K562 (cell line): Measurements from ENCODE around the gene CNR2. TPM values are rescaled to one million over a fixed set of nuclear protein-coding genes. Genes with fewer than 3 reads are reported as not detected.
A peak's percentile ranks its signal among the peaks of the same experiment; 100 is the strongest.

Experiments
- ATAC-seq: fragments of 200-7000 bp; cut with Tn5 transposase; 3 replicates; pipeline ENCODE4 v1.9.1; 2020; ENCODE audit warnings: moderate library complexity
- BruUV-seq: library from RNA; stranded (reverse); fragments of 400-500 nt; replicated peaks from 2 replicates; lab custom pipeline; 2021; lab: Mats Ljungman, UMichigan
- CTCF ChIA-PET: fragments of 300-600 bp; formaldehyde crosslinking; extraction: SDS; loops from one replicate; lab custom pipeline; 2021; ENCODE audit warnings: low intra/inter-chr PET ratio; lab: Yijun Ruan, JAX
- POLR2A ChIA-PET: fragments of 300-600, 350-650 bp; sonication (Branson Sonifier 250); formaldehyde crosslinking; extraction: SDS; loops from one replicate; lab custom pipeline; 2021; ENCODE audit warnings: antibody characterized with exemption, inconsistent platforms; lab: Yijun Ruan, JAX
- DNase-seq, 4 experiments: peaks; one replicate each; pipeline versions ENCODE4 v3.0.0 to v3.0.0-alpha.2; 2011 to 2018; ENCODE audit warnings: low spot score in 3 of 4, mixed read lengths in 3 of 4; ENCODE audit errors: extremely low read depth in 1 of 4
- FAIRE-seq: peaks from 2 replicates; lab custom pipeline; 2011; peaks lifted over from hg19 to GRCh38; lab: Jason Lieb, UNC
- H2AFZ ChIP-seq: 2 replicates; pipeline ENCODE4 v1.6.0; 2011; ENCODE audit warnings: low read depth, low read length, control low read depth, inconsistent platforms
- H3K27ac ChIP-seq: fragments of 200-600 bp; 3 replicates; pipeline ENCODE4 v1.8.0; 2011; ENCODE audit warnings: low read depth, mild to moderate bottlenecking, control low read depth, inconsistent platforms, low read length, moderate library complexity, mixed read lengths; ENCODE audit errors: extremely low read depth
- H3K27me3 ChIP-seq, 2 experiments: fragments of 300-600 bp in 1 of 2; 2 replicates in 1 of 2; 3 replicates in 1 of 2; pipeline versions ENCODE4 v1.6.0 to v1.8.0; 2011; ENCODE audit warnings: inconsistent platforms in 2 of 2, low read length in 2 of 2, mild to moderate bottlenecking in 1 of 2, mixed read lengths in 1 of 2, moderate library complexity in 1 of 2; ENCODE audit not compliant: control insufficient read depth in 2 of 2, insufficient read depth in 2 of 2
- H3K36me3 ChIP-seq: fragments of 300-600 bp; 3 replicates; pipeline ENCODE4 v1.8.0; 2011; ENCODE audit warnings: mild to moderate bottlenecking, low read length, inconsistent platforms; ENCODE audit not compliant: control insufficient read depth, insufficient read depth
- H3K4me1 ChIP-seq, 2 experiments: fragments of 200-600 bp in 1 of 2; replicated peaks in 1 of 2; 2 replicates in 1 of 2; 3 replicates in 1 of 2; pipeline versions ENCODE4 v1.5.1 to v1.8.0; 2011; ENCODE audit warnings: inconsistent platforms in 2 of 2, low read length in 2 of 2, mild to moderate bottlenecking in 1 of 2, mixed read lengths in 1 of 2, moderate library complexity in 1 of 2; ENCODE audit not compliant: control insufficient read depth in 2 of 2, insufficient read depth in 2 of 2
- H3K4me2 ChIP-seq: 2 replicates; pipeline ENCODE4 v1.6.1; 2011; ENCODE audit warnings: low read length, control low read depth, inconsistent platforms, mixed read lengths; ENCODE audit not compliant: insufficient read depth
- H3K4me3 ChIP-seq: fragments of 200-600 bp; sonication (generic), shearing (Covaris generic); 2 replicates; pipeline ENCODE4 v1.5.1; 2016; ENCODE audit warnings: control low read depth, inconsistent platforms
- H3K79me2 ChIP-seq: fragments of 200-600 bp; 3 replicates; pipeline ENCODE4 v1.8.0; 2011; ENCODE audit warnings: low read length, inconsistent platforms; ENCODE audit not compliant: control insufficient read depth, insufficient read depth
- H3K9ac ChIP-seq, 2 experiments: 2 replicates each; pipeline versions ENCODE4 v1.6.0 to v1.6.1; 2011; ENCODE audit warnings: low read depth in 2 of 2, low read length in 2 of 2, control low read depth in 1 of 2, inconsistent platforms in 1 of 2, mild to moderate bottlenecking in 1 of 2, mixed read lengths in 1 of 2; ENCODE audit not compliant: insufficient read depth in 1 of 2
- H3K9me1 ChIP-seq: one replicate; pipeline ENCODE4 v1.6.0; 2011; ENCODE audit warnings: inconsistent platforms, mild to moderate bottlenecking, low read length, moderate library complexity; ENCODE audit not compliant: control insufficient read depth, insufficient read depth
- H3K9me3 ChIP-seq: replicated peaks from 2 replicates; pipeline ENCODE4 v1.5.1; 2011; ENCODE audit warnings: low read depth, low read length, inconsistent platforms; ENCODE audit not compliant: control insufficient read depth, insufficient read depth
- H4K20me1 ChIP-seq: replicated peaks from 2 replicates; pipeline ENCODE4 v1.6.1; 2011; ENCODE audit warnings: low read length, inconsistent platforms, mixed read lengths; ENCODE audit not compliant: control insufficient read depth, insufficient read depth
- MIER1 ChIP-seq: fragments of 450-650 bp; IDR thresholded peaks from 2 replicates; pipeline ENCODE4 v1.6.1; 2016; ENCODE audit warnings: antibody characterized with exemption, mild to moderate bottlenecking, low read depth
- MTA1 ChIP-seq: fragments of 450-650 bp; IDR thresholded peaks from 2 replicates; pipeline ENCODE4 v1.6.1; 2017; ENCODE audit warnings: borderline replicate concordance
- NFRKB ChIP-seq: fragments of 450-650 bp; IDR thresholded peaks from 2 replicates; pipeline ENCODE4 v1.6.1; 2016; ENCODE audit warnings: low read depth
- SMAD3 ChIP-seq: fragments of 450-650 bp; formaldehyde crosslinking; conservative IDR thresholded peaks from 2 replicates; pipeline ENCODE4 v1.4.0; 2020; ENCODE audit warnings: mild to moderate bottlenecking
- SPI1 ChIP-seq: IDR thresholded peaks from 2 replicates; pipeline ENCODE4 v1.6.1; 2011; ENCODE audit warnings: low read depth, low read length, control low read depth, borderline replicate concordance
- TCF7L2 ChIP-seq: fragments of 150-350 bp; IDR thresholded peaks from 2 replicates; pipeline ENCODE4 v1.6.1; 2016; ENCODE audit warnings: low read depth, mild to moderate bottlenecking, low read length, moderate library complexity
- ZBTB49 ChIP-seq: sonication (generic); formaldehyde crosslinking; IDR thresholded peaks from 2 replicates; pipeline ENCODE4 v1.8.0; 2022; ENCODE audit warnings: missing genetic modification reagents, mild to moderate bottlenecking, borderline replicate concordance
- ZKSCAN3 ChIP-seq: fragments of 250-450 bp; sonication (Bioruptor Pico); IDR thresholded peaks from 2 replicates; pipeline ENCODE4 v1.4.0; 2020
- ZNF511 ChIP-seq: sonication (generic); formaldehyde crosslinking; IDR thresholded peaks from 2 replicates; pipeline ENCODE4 v1.8.0; 2022; ENCODE audit warnings: mild to moderate bottlenecking, missing genetic modification reagents
- ZNF584 ChIP-seq: fragments of 200-800 bp; sonication (Bioruptor generic); IDR thresholded peaks from 2 replicates; pipeline ENCODE4 v1.6.1; 2016; ENCODE audit warnings: low read depth, mild to moderate bottlenecking, missing genetic modification characterization, missing compliant biosample characterization
- WGBS: fragments of 100-300 bp; shearing (Covaris generic); methylation state at CpG from one replicate; pipeline ENCODE4 v1.1.6; 2016; ENCODE audit warnings: low coverage, mixed read lengths; ENCODE audit not compliant: insufficient coverage; ENCODE audit errors: missing lambda C conversion rate; 5-methylcytosine and 5-hydroxymethylcytosine counted together
- in situ Hi-C: fragments of 300-500 bp; cut with MboI; formaldehyde crosslinking; loops from 4 replicates; pipeline ENCODE4 v1.15.0; 2018; ENCODE audit warnings: inconsistent platforms, mixed read lengths
- intact Hi-C: fragments of 100-400 bp; cut with micrococcal nuclease; formaldehyde crosslinking; loops from 2 replicates; pipeline ENCODE4 v1.14.2; 2022
- polyA plus RNA-seq, 8 experiments: library from polyadenylated mRNA; depleted of rRNA in 4 of 8; stranded (reverse) in 5 of 8; unstranded in 3 of 8; fragments of >200 nt; fragmentation: Nextera tagmentation in 2 of 8; fragmentation: Illumina TruSeq in 1 of 8; extraction: Ambion mirVana in 2 of 8; extraction: Trizol in 1 of 8; gene quantifications; 2 replicates each; pipeline versions ENCODE4 v1.2.1 to v1.2.3, GENCODE V29; 2011 to 2014; ENCODE audit warnings: inconsistent platforms in 1 of 8, missing spikeins in 1 of 8
- total RNA-seq, 7 experiments: library from RNA; depleted of rRNA in 6 of 7; stranded (reverse); fragments of >200 nt in 6 of 7; fragmentation: Illumina TruSeq in 2 of 7; extraction: Trizol in 2 of 7; gene quantifications; 2 replicates each; pipeline versions ENCODE4 v1.2.1 to v1.2.3, GENCODE V29; 2011 to 2021; ENCODE audit warnings: low replicate concordance in 1 of 7
- TF ChIP-seq, protein P1 (sequence below), 2 experiments: fragments of 450-650 bp; IDR thresholded peaks; 2 replicates each; pipeline ENCODE4 v1.6.1; 2016
- TF ChIP-seq, protein P2 (sequence below): fragments of 250-450 bp; sonication (Bioruptor Pico); IDR thresholded peaks from 2 replicates; pipeline ENCODE4 v1.8.0; 2021; ENCODE audit warnings: moderate library complexity, mild to moderate bottlenecking, inconsistent platforms
- TF ChIP-seq, protein P3 (sequence below): fragments of 450-650 bp; IDR thresholded peaks from 2 replicates; pipeline ENCODE4 v1.6.1; 2016; ENCODE audit warnings: borderline replicate concordance

CNR2 gene
- total and polyA plus RNA-seq, 9 of the 15 experiments (the other 6 are each of a cell fraction or from before 2014, with no cell fraction given), result not detected

- TF ChIP-seq ZBTB49 (CRISPR knock-in tag) (no peak), ZNF511 (no peak)
Measured at GRCh38 chr1:23867542-23867894, 45.6 kb downstream of the CNR2 start (continued).

- Histone ChIP-seq H3K4me1 (peaks cover 14 to 17% of the 10 kb centered on the region in 2 experiments), H3K36me3 (peaks cover 30% of the 10 kb centered on the region; the same call in 2 of the 3 replicates), H3K79me2 (no peaks in the 10 kb centered on the region; the same call in 2 of the 3 replicates), H3K27ac (no peak overlapping the region), H3K9ac (no peak overlapping the region), H3K9me1 (no peaks in the 10 kb centered on the region), H3K27me3 (no peaks in the 10 kb centered on the region), H3K4me3 (no peak overlapping the region), H3K4me2 (no peak overlapping the region), H4K20me1 (no peaks in the 10 kb centered on the region), H3K9me3 (no peaks in the 10 kb centered on the region), H2AFZ (no peak overlapping the region)
- CTCF ChIA-PET, result no interaction called here
- FAIRE-seq (no peak), DNase-seq (no peak), ATAC-seq (no peak)
- no TSS peak for BruUV-seq
- intact Hi-C loops, result loop anchor here (5.0 kb wide), 1 partner anchor 52 kb away; no protein-coding TSS in a partner anchor
- POLR2A ChIA-PET, result interaction anchor here (0.9 to 1.4 kb wide), 3 partner anchors 86 to 120 kb away, joined by 3 to 7 read pairs (median 4); partner anchors contain the start of gene PNRC2
- in situ Hi-C loops, result no loop called here
- WGBS, result 84% methylated on average over 4 of the region's 4 CpGs
- TF ChIP-seq SMAD3 (CRISPR knock-in tag), result no peak
- TF ChIP-seq, protein P1, sequence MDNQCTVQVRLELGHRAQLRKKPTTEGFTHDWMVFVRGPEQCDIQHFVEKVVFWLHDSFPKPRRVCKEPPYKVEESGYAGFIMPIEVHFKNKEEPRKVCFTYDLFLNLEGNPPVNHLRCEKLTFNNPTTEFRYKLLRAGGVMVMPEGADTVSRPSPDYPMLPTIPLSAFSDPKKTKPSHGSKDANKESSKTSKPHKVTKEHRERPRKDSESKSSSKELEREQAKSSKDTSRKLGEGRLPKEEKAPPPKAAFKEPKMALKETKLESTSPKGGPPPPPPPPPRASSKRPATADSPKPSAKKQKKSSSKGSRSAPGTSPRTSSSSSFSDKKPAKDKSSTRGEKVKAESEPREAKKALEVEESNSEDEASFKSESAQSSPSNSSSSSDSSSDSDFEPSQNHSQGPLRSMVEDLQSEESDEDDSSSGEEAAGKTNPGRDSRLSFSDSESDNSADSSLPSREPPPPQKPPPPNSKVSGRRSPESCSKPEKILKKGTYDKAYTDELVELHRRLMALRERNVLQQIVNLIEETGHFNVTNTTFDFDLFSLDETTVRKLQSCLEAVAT (IDR thresholded peaks at IDR 0.05), result no peak
- TF ChIP-seq SPI1, result peak; percentile 87
- TF ChIP-seq TCF7L2, result no peak
- no peak for TF ChIP-seq MIER1
- no peak for TF ChIP-seq NFRKB
- no peak for TF ChIP-seq ZKSCAN3 (CRISPR knock-in tag)
- TF ChIP-seq MTA1, result no peak
- TF ChIP-seq, protein P2, sequence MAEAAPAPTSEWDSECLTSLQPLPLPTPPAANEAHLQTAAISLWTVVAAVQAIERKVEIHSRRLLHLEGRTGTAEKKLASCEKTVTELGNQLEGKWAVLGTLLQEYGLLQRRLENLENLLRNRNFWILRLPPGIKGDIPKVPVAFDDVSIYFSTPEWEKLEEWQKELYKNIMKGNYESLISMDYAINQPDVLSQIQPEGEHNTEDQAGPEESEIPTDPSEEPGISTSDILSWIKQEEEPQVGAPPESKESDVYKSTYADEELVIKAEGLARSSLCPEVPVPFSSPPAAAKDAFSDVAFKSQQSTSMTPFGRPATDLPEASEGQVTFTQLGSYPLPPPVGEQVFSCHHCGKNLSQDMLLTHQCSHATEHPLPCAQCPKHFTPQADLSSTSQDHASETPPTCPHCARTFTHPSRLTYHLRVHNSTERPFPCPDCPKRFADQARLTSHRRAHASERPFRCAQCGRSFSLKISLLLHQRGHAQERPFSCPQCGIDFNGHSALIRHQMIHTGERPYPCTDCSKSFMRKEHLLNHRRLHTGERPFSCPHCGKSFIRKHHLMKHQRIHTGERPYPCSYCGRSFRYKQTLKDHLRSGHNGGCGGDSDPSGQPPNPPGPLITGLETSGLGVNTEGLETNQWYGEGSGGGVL (CRISPR knock-in tag), result no peak
- no peak for TF ChIP-seq ZNF584
- TF ChIP-seq, protein P3, sequence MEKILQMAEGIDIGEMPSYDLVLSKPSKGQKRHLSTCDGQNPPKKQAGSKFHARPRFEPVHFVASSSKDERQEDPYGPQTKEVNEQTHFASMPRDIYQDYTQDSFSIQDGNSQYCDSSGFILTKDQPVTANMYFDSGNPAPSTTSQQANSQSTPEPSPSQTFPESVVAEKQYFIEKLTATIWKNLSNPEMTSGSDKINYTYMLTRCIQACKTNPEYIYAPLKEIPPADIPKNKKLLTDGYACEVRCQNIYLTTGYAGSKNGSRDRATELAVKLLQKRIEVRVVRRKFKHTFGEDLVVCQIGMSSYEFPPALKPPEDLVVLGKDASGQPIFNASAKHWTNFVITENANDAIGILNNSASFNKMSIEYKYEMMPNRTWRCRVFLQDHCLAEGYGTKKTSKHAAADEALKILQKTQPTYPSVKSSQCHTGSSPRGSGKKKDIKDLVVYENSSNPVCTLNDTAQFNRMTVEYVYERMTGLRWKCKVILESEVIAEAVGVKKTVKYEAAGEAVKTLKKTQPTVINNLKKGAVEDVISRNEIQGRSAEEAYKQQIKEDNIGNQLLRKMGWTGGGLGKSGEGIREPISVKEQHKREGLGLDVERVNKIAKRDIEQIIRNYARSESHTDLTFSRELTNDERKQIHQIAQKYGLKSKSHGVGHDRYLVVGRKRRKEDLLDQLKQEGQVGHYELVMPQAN, result no peak
Measured at GRCh38 chr1:23865543-23865930, 47.6 kb downstream of the CNR2 start.
